IPS DF 19.7 (cell line): ENCODE data around the gene CHML.

Experiments
- DNase-seq: peaks from one replicate; pipeline ENCODE4 v3.0.0-alpha.2; 2013; ENCODE audit warnings: low read depth, low spot score

The CHML gene

GRCh38 chr1:241590719-241591118, 49.5 kb downstream of the CHML start:
- DNase-seq, result no peak
